ENCODE data around the gene LARP1. TPM values are rescaled to one million over a fixed set of nuclear protein-coding genes. Genes with fewer than 3 reads are reported as not detected.
A peak's percentile ranks its signal among the peaks of the same experiment; 100 is the strongest.

Gene LARP1
- total and polyA plus RNA-seq, 2 experiments from 2014 or later: 133 to 302 TPM

DNA sequence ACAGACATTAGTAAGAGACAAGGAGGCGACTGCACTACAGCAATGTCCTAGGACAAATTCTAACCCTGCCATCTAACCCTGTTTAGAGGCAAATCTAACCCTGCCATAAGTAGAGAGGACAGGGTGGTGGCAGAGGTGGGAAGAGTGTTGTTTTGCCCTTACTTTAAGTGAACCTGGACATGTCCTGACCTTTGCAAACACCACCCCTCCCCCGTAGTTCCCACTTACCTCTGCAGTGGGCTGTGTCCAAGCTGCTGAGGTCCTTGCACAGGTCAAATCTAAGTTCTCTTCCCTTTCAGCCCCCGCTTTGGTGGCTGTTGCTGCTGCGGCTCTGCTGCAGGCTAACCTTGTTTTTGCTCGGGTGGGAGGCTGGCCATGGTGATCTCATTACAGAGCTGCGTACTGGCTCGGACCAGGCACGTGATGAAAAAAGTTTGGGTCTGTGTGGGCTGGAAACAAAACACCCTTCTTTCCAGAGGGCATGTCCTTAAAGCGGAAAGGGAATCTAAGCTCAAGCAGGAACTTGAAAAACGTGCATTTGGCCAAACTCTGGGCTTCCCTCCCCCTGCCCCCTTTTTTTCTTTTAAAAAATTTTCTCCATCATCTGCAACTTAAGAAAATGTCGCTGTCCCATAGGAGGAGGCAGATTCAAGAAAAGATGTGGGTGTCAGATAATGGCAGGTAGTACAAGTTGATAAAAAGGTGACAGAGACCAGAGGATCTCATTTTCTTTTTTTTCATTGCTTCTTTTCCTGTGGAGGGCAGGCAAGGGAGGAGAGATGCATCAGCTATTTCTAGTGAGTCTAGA, 95.3 kb downstream of the LARP1 start, which contains the start of gene FAXDC2:
Gene FAXDC2 (minus strand): TSS at position 349 of the 808 bp plus-strand sequence. CDS start 12,425 bp downstream, outside the sequence.
- Mint-ChIP-seq H3K27ac (peak within 1 kb of the TSS; percentile 94), H3K36me3 (ENCODE audit: low read depth) (no peaks in the 10 kb centered on the region), H3K4me1 (peaks cover 21% of the 10 kb centered on the region; the same call in 2 of the 3 replicates), H3K27me3 (ENCODE audit: insufficient read depth, low read depth, poor library complexity) (peaks cover 8% of the 10 kb centered on the region), H3K4me3 (peak within 1 kb of the TSS; percentile 84), H3K9me3 (no peaks in the 10 kb centered on the region)
- peak; percentile 99 for ATAC-seq
- peak within 1 kb of the TSS; percentile 69 for H3K4me2 ChIP-seq
- no peaks in the 10 kb centered on the region for H3K27me3 ChIP-seq (ENCODE audit: insufficient read depth)
- H3F3A ChIP-seq (replicated peaks; ENCODE audit: low read depth): no peaks in the 10 kb centered on the region
- 0 out of 2 replicates have a peak, but pooled peaks cover 8% of the 10 kb centered on the region for H3K4me1 ChIP-seq (ENCODE audit: insufficient read depth)
- peak; percentile 65 for TF ChIP-seq POLR2AphosphoS5 (IDR thresholded peaks at IDR 0.05; ENCODE audit: low read depth)
- no peak for TF ChIP-seq EZH2phosphoT487 (IDR thresholded peaks at IDR 0.05; ENCODE audit: unreplicated experiment)
- no peak for TF ChIP-seq NANOG (IDR thresholded peaks at IDR 0.05; ENCODE audit: borderline replicate concordance)
- H4K20me1 ChIP-seq (replicated peaks; ENCODE audit: insufficient read depth): no peaks in the 10 kb centered on the region
- H3K4me3 ChIP-seq: peak within 1 kb of the TSS; percentile 44
- H3K79me2 ChIP-seq (replicated peaks; ENCODE audit: insufficient read depth): no peaks in the 10 kb centered on the region
- peak; percentile 89 for DNase-seq (ENCODE audit: low spot score)
- H3K27ac ChIP-seq (ENCODE audit: low read depth): peak within 1 kb of the TSS; percentile 85
- H3K36me3 ChIP-seq (ENCODE audit: insufficient read depth): no peaks in the 10 kb centered on the region
- no peaks in the 10 kb centered on the region for H3K9me2 ChIP-seq (ENCODE audit: insufficient read depth)
- peak within 1 kb of the TSS; percentile 35; the same call in 1 of the 2 replicates for H2AFZ ChIP-seq

DNA sequence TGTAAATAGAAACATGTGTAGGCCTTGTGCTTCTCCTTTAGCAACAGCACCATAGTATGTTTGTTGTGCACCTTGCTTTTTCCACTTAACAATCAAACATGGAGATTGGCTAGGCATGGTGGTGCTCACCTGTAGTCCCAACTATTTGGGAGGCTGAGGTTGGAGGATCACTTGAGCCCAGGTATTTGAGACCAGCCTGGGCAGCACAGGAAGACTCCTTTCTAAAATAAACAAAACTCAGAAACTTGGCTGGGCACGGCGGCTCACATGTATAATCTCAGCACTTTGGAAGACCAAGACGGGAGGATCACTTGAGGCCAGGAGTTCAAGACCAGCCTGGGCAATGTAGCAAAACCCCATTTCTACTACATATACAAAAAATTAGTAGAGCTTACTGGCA, 96.2 kb downstream of the LARP1 start:
- Histone ChIP-seq H3K79me2 (replicated peaks; ENCODE audit: insufficient read depth) (no peaks in the 10 kb centered on the region), H4K20me1 (replicated peaks; ENCODE audit: insufficient read depth) (no peaks in the 10 kb centered on the region), H2AFZ (no peak overlapping the region), H3K36me3 (ENCODE audit: insufficient read depth) (no peaks in the 10 kb centered on the region), H3K27me3 (ENCODE audit: insufficient read depth) (no peaks in the 10 kb centered on the region), H3K27ac (ENCODE audit: low read depth) (0 out of 2 replicates have a peak overlapping the region, but pooled peaks have one; percentile 32), H3K9me2 (ENCODE audit: insufficient read depth) (no peaks in the 10 kb centered on the region), H3F3A (replicated peaks; ENCODE audit: low read depth) (0 out of 2 replicates have a peak, but pooled peaks cover 3% of the 10 kb centered on the region), H3K4me3 (peak overlapping the region; percentile 44; the same call in 1 of the 2 replicates), H3K4me1 (ENCODE audit: insufficient read depth) (0 out of 2 replicates have a peak, but pooled peaks cover 8% of the 10 kb centered on the region), H3K4me2 (peak overlapping the region; percentile 69)
- H3K4me3 Mint-ChIP-seq: peak overlapping the region; percentile 84
- DNase-seq (ENCODE audit: low spot score) (no peak), ATAC-seq (no peak)
- peaks cover 5% of the 10 kb centered on the region for H3K27me3 Mint-ChIP-seq (ENCODE audit: insufficient read depth, low read depth, poor library complexity)
- peak overlapping the region; percentile 94 for H3K27ac Mint-ChIP-seq
- H3K4me1 Mint-ChIP-seq: peaks cover 23% of the 10 kb centered on the region; the same call in 2 of the 3 replicates
- H3K36me3 Mint-ChIP-seq (ENCODE audit: low read depth): no peaks in the 10 kb centered on the region
- H3K9me3 Mint-ChIP-seq: no peaks in the 10 kb centered on the region
- TF ChIP-seq CREB1 (CRISPR knock-in tag; IDR thresholded peaks at IDR 0.05; ENCODE audit: low read depth): no peak
- no peak for TF ChIP-seq ETS1 (IDR thresholded peaks at IDR 0.05)
- TF ChIP-seq EZH2 (IDR thresholded peaks at IDR 0.05; ENCODE audit: low read depth, unreplicated experiment): no peak
- TF ChIP-seq ZNF114 (CRISPR knock-in tag; IDR thresholded peaks at IDR 0.05): no peak
- no peak for TF ChIP-seq STAT1 (IDR thresholded peaks at IDR 0.05; ENCODE audit: unreplicated experiment)
- TF ChIP-seq, protein P1, sequence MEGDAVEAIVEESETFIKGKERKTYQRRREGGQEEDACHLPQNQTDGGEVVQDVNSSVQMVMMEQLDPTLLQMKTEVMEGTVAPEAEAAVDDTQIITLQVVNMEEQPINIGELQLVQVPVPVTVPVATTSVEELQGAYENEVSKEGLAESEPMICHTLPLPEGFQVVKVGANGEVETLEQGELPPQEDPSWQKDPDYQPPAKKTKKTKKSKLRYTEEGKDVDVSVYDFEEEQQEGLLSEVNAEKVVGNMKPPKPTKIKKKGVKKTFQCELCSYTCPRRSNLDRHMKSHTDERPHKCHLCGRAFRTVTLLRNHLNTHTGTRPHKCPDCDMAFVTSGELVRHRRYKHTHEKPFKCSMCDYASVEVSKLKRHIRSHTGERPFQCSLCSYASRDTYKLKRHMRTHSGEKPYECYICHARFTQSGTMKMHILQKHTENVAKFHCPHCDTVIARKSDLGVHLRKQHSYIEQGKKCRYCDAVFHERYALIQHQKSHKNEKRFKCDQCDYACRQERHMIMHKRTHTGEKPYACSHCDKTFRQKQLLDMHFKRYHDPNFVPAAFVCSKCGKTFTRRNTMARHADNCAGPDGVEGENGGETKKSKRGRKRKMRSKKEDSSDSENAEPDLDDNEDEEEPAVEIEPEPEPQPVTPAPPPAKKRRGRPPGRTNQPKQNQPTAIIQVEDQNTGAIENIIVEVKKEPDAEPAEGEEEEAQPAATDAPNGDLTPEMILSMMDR (conservative IDR thresholded peaks at IDR 0.05; ENCODE audit: low read depth in 2 of 2): no peak
- TF ChIP-seq NANOG (IDR thresholded peaks at IDR 0.05; ENCODE audit: borderline replicate concordance): no peak
- TF ChIP-seq, protein P2, sequence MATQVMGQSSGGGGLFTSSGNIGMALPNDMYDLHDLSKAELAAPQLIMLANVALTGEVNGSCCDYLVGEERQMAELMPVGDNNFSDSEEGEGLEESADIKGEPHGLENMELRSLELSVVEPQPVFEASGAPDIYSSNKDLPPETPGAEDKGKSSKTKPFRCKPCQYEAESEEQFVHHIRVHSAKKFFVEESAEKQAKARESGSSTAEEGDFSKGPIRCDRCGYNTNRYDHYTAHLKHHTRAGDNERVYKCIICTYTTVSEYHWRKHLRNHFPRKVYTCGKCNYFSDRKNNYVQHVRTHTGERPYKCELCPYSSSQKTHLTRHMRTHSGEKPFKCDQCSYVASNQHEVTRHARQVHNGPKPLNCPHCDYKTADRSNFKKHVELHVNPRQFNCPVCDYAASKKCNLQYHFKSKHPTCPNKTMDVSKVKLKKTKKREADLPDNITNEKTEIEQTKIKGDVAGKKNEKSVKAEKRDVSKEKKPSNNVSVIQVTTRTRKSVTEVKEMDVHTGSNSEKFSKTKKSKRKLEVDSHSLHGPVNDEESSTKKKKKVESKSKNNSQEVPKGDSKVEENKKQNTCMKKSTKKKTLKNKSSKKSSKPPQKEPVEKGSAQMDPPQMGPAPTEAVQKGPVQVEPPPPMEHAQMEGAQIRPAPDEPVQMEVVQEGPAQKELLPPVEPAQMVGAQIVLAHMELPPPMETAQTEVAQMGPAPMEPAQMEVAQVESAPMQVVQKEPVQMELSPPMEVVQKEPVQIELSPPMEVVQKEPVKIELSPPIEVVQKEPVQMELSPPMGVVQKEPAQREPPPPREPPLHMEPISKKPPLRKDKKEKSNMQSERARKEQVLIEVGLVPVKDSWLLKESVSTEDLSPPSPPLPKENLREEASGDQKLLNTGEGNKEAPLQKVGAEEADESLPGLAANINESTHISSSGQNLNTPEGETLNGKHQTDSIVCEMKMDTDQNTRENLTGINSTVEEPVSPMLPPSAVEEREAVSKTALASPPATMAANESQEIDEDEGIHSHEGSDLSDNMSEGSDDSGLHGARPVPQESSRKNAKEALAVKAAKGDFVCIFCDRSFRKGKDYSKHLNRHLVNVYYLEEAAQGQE (IDR thresholded peaks at IDR 0.05; ENCODE audit: unreplicated experiment): no peak

All from GM23338 (cell line).